HG02870 (cell line): ENCODE data around the gene DEFB132.

ENCODE experiments used
- ATAC-seq: cut with Tn5 transposase; IDR thresholded peaks from one replicate; pipeline ENCODE4 v1.9.1; 2021; ENCODE audit warnings: mild to moderate bottlenecking, moderate library complexity; ENCODE audit not compliant: unreplicated experiment

DEFB132 gene

GRCh38 chr20:259981-260380 is 2.5 kb downstream of the DEFB132 start:
- ATAC-seq, result no peak

- no peak for ATAC-seq
Observed at GRCh38 chr20:263701-264100, 6.2 kb downstream of the DEFB132 start.

GRCh38 chr20:266596-267562 is 9.4 kb downstream of the DEFB132 start:
- peak; percentile 75 for ATAC-seq

GRCh38 chr20:270517-270916 is 13.0 kb downstream of the DEFB132 start:
- no peak for ATAC-seq

GRCh38 chr20:271069-271468 is 13.5 kb downstream of the DEFB132 start:
- ATAC-seq, result no peak

- no peak for ATAC-seq
Observed at GRCh38 chr20:271528-271927, 14.0 kb downstream of the DEFB132 start.

- no peak for ATAC-seq
Observed at GRCh38 chr20:272718-273117, 15.2 kb downstream of the DEFB132 start.

- no peak for ATAC-seq
Observed at GRCh38 chr20:273884-274283, 16.4 kb downstream of the DEFB132 start.

GRCh38 chr20:275791-276190 is 18.3 kb downstream of the DEFB132 start:
- no peak for ATAC-seq

GRCh38 chr20:276620-277495 is 19.3 kb downstream of the DEFB132 start:
- ATAC-seq, result no peak

GRCh38 chr20:277496-277781 is 19.9 kb downstream of the DEFB132 start:
- ATAC-seq, result no peak

- ATAC-seq, result no peak
Observed at GRCh38 chr20:278181-278580, 20.7 kb downstream of the DEFB132 start.

- ATAC-seq, result no peak
Observed at GRCh38 chr20:278607-279571, 21.4 kb downstream of the DEFB132 start.

- no peak for ATAC-seq
Observed at GRCh38 chr20:284172-284571, 26.6 kb downstream of the DEFB132 start.

- no peak for ATAC-seq
Observed at GRCh38 chr20:286508-286907, 29.0 kb downstream of the DEFB132 start.

- no peak for ATAC-seq
Observed at GRCh38 chr20:288956-289692, 31.6 kb downstream of the DEFB132 start.

GRCh38 chr20:289693-290083 is 32.2 kb downstream of the DEFB132 start:
- ATAC-seq, result no peak

- ATAC-seq, result peak; percentile 81
Observed at GRCh38 chr20:290084-290831, 32.7 kb downstream of the DEFB132 start, which contains the start of gene C20orf96. Gene C20orf96 (minus strand): TSS chr20:290750. CDS start chr20:290610, 140 bp downstream.

GRCh38 chr20:294602-295001 is 37.1 kb downstream of the DEFB132 start:
- ATAC-seq, result no peak
